Peyer's patch (tissue), 4 donors: ENCODE data around the gene NEK9. TPM values are rescaled to one million over a fixed set of nuclear protein-coding genes. Genes with fewer than 3 reads are reported as not detected.
A peak's percentile ranks its signal among the peaks of the same experiment; 100 is the strongest.

Experiments used
- DNase-seq, 3 donors: peaks; one replicate each; pipeline ENCODE4 v3.0.0-alpha.2; 2017 to 2019
- H3K27ac ChIP-seq, 4 donors: fragments of 200-600 bp; sonication (generic); one replicate each; pipeline ENCODE4 v1.5.1; 2016 to 2019
- H3K27me3 ChIP-seq, 2 donors: fragments of 200-600 bp; sonication (generic); one replicate each; pipeline ENCODE4 v1.5.1; 2019
- H3K36me3 ChIP-seq, 3 donors: fragments of 200-600 bp; sonication (generic); one replicate each; pipeline ENCODE4 v1.5.1; 2016 to 2019
- H3K4me1 ChIP-seq, 4 donors: fragments of 200-600 bp; sonication (generic); one replicate each; pipeline ENCODE4 v1.5.1; 2016 to 2019
- H3K4me3 ChIP-seq, 4 donors: fragments of 200-600 bp; sonication (generic); 1 replicate in 3 of 4; 2 replicates in 1 of 4; pipeline ENCODE4 v1.5.1; 2016 to 2019; ENCODE audit warnings: mild to moderate bottlenecking in 1 of 4
- H3K9me3 ChIP-seq, 4 donors: fragments of 200-600 bp; sonication (generic); one replicate each; pipeline ENCODE4 v1.5.1; 2016 to 2019; ENCODE audit warnings: mild to moderate bottlenecking in 1 of 4
- POLR2A ChIP-seq, 2 donors: fragments of 450-650 bp; IDR thresholded peaks; one replicate each; pipeline ENCODE4 v1.5.1; 2017; ENCODE audit warnings: antibody characterized with exemption in 2 of 2, mild to moderate bottlenecking in 2 of 2, moderate library complexity in 2 of 2
- total RNA-seq, 4 donors: library from RNA; depleted of rRNA; stranded (reverse); fragments of >200 nt; gene quantifications; one replicate each; pipeline ENCODE4 v1.1.0, GENCODE V29; 2016
- TF ChIP-seq, protein P1 (sequence below), 6 experiments: fragments of 450-650 bp in 4 of 6; fragments of 200-600 bp in 2 of 6; sonication (generic) in 1 of 6; IDR thresholded peaks; one replicate each; pipeline ENCODE4 v1.5.1; 2017 to 2019; ENCODE audit warnings: antibody characterized with exemption in 6 of 6, mild to moderate bottlenecking in 3 of 6, moderate library complexity in 1 of 6

The NEK9 gene
- total RNA-seq, 4 donors from 2014 or later = 32.4 to 53.6 (median 42.0) TPM

DNA sequence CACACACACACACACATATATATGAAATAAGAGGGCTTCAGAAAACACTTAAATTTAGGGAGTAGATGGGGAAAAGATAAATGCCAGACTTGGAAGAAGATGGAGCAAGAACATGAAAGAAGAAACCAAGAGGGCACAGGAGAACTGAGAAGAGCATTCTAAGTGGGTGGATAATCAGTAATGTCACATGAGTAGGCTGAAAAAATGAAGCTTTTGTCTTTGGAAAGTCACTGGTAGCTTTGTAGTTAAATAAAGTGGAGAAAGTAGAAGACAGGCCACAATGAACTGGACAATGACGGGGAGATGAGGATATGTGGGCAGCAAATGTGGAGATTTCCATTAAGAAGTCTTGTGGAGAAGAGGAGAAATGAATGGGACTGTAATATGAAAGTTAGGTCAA lies 59.6 kb downstream of the NEK9 start:
- DNase-seq = no peak
- Histone ChIP-seq H3K4me1 (peaks cover 0 to 26% (median 2%) of the 10 kb centered on the region in 4 donors), H3K4me3 (no peak overlapping the region), H3K36me3 (no peaks in the 10 kb centered on the region), H3K9me3 (no peaks in the 10 kb centered on the region), H3K27ac (no peak overlapping the region), H3K27me3 (no peaks in the 10 kb centered on the region)
- TF ChIP-seq POLR2A (IDR thresholded peaks at IDR 0.05) = no peak
- TF ChIP-seq, protein P1, sequence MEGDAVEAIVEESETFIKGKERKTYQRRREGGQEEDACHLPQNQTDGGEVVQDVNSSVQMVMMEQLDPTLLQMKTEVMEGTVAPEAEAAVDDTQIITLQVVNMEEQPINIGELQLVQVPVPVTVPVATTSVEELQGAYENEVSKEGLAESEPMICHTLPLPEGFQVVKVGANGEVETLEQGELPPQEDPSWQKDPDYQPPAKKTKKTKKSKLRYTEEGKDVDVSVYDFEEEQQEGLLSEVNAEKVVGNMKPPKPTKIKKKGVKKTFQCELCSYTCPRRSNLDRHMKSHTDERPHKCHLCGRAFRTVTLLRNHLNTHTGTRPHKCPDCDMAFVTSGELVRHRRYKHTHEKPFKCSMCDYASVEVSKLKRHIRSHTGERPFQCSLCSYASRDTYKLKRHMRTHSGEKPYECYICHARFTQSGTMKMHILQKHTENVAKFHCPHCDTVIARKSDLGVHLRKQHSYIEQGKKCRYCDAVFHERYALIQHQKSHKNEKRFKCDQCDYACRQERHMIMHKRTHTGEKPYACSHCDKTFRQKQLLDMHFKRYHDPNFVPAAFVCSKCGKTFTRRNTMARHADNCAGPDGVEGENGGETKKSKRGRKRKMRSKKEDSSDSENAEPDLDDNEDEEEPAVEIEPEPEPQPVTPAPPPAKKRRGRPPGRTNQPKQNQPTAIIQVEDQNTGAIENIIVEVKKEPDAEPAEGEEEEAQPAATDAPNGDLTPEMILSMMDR (IDR thresholded peaks at IDR 0.05) = no peak

DNA sequence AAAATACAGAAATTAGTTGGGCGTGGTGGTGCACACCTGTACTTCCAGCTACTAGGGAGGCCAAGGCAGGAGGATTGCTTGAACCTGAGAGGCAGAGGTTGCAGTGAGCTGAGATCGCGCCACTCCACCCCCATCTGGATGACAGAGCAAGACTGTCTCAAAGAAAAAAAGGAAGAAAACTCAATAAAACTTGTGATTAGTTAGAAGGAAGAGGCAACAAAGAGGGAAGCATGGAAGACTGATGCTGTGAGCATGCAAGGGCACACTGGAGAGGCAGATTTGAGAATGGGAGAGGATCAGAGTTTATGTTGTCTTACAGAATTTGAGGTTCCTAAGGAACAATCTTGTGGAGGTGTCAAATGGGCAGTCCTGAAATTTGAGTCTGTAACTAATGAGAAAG lies 60.2 kb downstream of the NEK9 start:
- peaks cover 0 to 26% (median 2%) of the 10 kb centered on the region in 4 donors for H3K4me1 ChIP-seq
- H3K9me3 ChIP-seq = no peaks in the 10 kb centered on the region
- no peak for DNase-seq
- H3K36me3 ChIP-seq = no peaks in the 10 kb centered on the region
- H3K4me3 ChIP-seq = no peak overlapping the region
- H3K27ac ChIP-seq = no peak overlapping the region
- H3K27me3 ChIP-seq = no peaks in the 10 kb centered on the region
- TF ChIP-seq POLR2A (IDR thresholded peaks at IDR 0.05) = no peak
- TF ChIP-seq, protein P1 (IDR thresholded peaks at IDR 0.05) = no peak

DNA sequence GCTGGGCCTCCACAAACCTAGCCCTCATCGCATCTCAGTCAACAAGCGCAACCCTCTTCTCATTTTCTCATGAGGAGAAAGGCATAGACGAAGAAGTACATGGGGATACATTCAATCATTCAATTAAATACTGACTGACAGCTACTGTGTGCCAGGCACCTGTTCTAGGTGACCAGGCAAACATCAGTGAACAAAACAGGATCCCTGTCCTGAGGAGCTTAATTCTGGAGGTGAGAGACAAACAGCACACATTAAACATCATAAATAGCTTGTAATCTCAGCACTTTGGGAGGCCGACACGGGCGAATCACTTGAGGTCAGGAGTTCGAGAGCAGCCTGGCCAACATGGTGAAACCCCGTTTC lies 62.7 kb downstream of the NEK9 start:
- H3K27me3 ChIP-seq = no peaks in the 10 kb centered on the region
- peaks cover 0 to 6% (median 0%) of the 10 kb centered on the region in 3 donors for H3K36me3 ChIP-seq
- TF ChIP-seq POLR2A (IDR thresholded peaks at IDR 0.05) = no peak
- TF ChIP-seq, protein P1 (IDR thresholded peaks at IDR 0.05) = no peak
- peaks cover 0 to 19% (median 2%) of the 10 kb centered on the region in 4 donors for H3K4me1 ChIP-seq
- no peak for DNase-seq
- H3K4me3 ChIP-seq = peak overlapping the region; percentile 79 to 90 (median 88)
- no peaks in the 10 kb centered on the region for H3K9me3 ChIP-seq
- H3K27ac ChIP-seq = peak overlapping the region; percentile 81 to 87 (median 82)

DNA sequence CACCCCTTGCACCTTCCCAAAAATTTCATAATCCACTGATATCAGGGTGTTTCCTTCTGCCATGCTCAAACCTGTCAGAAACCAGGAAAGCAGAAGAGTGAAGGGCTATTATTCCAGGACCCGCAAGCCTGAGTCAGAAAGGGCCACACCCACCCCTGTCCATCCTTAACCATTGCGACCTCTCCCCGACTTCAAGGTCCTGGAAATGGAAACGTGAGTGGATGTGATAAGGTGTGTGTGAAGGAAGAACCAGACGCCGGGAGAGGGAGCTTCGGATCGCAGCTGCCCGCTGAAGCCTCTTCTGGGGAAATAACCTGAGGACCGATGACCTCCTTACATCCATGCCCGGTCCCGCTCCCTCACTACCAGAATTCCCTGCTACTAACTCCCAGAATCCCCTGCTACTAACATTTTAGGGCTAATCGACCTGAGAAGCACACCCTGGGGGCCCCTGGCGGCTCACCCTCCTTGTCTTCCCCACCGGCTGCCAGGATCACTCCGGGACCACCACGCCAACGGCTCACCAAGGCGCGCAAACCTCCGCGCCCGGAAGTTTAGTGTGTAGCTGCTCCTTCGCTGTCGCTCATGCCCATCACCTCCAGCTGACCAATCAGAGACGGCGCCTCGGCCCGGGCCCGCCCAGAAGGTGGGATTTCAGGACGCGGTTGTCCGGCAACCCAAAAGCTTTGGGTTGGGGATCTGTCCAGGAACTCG lies 63.2 kb downstream of the NEK9 start, which contains the start of gene ACYP1:
Gene ACYP1 (minus strand): TSS at position 534 of the 714 bp plus-strand sequence. CDS start 471 bp downstream, at position 63.
- peak within 1 kb of the TSS; percentile 79 to 90 (median 88) for H3K4me3 ChIP-seq
- peak within 1 kb of the TSS; percentile 81 to 87 (median 82) for H3K27ac ChIP-seq
- peak in 1 of 2 donors; percentile 44 for TF ChIP-seq POLR2A (IDR thresholded peaks at IDR 0.05)
- TF ChIP-seq, protein P1 (IDR thresholded peaks at IDR 0.05) = no peak
- H3K27me3 ChIP-seq = no peaks in the 10 kb centered on the region
- peak; percentile 90 to 97 (median 96) for DNase-seq
- peaks cover 0 to 19% (median 2%) of the 10 kb centered on the region in 4 donors for H3K4me1 ChIP-seq
- H3K36me3 ChIP-seq = peaks cover 0 to 6% (median 0%) of the 10 kb centered on the region in 3 donors
- no peaks in the 10 kb centered on the region for H3K9me3 ChIP-seq

DNA sequence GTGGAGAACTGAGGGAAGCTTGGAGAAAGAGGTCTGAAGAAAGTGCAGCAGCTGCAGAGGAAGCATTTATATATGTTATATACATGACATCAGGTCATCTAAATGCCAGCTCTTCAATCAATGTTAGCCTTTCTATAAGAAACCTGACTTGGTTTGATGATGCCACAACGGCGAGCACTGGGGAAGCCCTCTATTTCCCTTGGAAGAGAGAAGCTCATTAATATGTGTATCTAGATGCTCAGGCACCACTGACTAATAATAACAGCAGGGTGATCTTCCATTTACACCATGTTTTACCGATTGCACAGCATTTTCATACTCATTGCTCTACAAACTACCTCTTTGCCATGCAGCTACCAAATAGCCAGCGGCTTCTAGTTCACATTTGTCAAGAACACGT lies 63.8 kb downstream of the NEK9 start:
- Histone ChIP-seq H3K27me3 (no peaks in the 10 kb centered on the region), H3K9me3 (no peaks in the 10 kb centered on the region), H3K4me3 (peak overlapping the region; percentile 79 to 90 (median 88)), H3K27ac (peak overlapping the region in 3 of 4 donors; percentile 81 to 82 (median 81)), H3K36me3 (peaks cover 0 to 6% (median 0%) of the 10 kb centered on the region in 3 donors), H3K4me1 (peaks cover 0 to 14% (median 2%) of the 10 kb centered on the region in 4 donors)
- DNase-seq = no peak
- TF ChIP-seq, protein P1 (IDR thresholded peaks at IDR 0.05) = no peak
- no peak for TF ChIP-seq POLR2A (IDR thresholded peaks at IDR 0.05)
